Measurements from ENCODE around the gene GRM8.

- TF ChIP-seq CTCF (IDR thresholded peaks at IDR 0.05), result no peak
- no peak for TF ChIP-seq POLR2A (IDR thresholded peaks at IDR 0.05)
These were observed 101.4 kb downstream of the GRM8 start for GRCh38 chr7:127151379-127151778.
